Gastroesophageal sphincter (tissue), 4 donors: ENCODE data around the gene PHLDB3. TPM values are rescaled to one million over a fixed set of nuclear protein-coding genes. Genes with fewer than 3 reads are reported as not detected.

Experiments used
- ATAC-seq: fragments of 150-250 bp; one replicate; pipeline ENCODE4 v1.9.1; 2016; ENCODE audit warnings: mild to moderate bottlenecking, moderate library complexity
- H3K27ac ChIP-seq, 4 donors: fragments of 200-600 bp; sonication (generic) in 3 of 4; 1 replicate in 3 of 4; 2 replicates in 1 of 4; pipeline ENCODE4 v1.5.1; 2016 to 2019
- H3K27me3 ChIP-seq: fragments of 200-600 bp; sonication (generic); one replicate; pipeline ENCODE4 v1.5.1; 2019
- H3K36me3 ChIP-seq, 2 donors: fragments of 200-600 bp; sonication (generic); one replicate each; pipeline ENCODE4 v1.5.1; 2019; ENCODE audit warnings: control low read depth in 1 of 2
- H3K4me1 ChIP-seq, 3 donors: fragments of 200-600 bp; sonication (generic); 1 replicate in 2 of 3; 2 replicates in 1 of 3; pipeline ENCODE4 v1.5.1; 2016 to 2019; ENCODE audit warnings: control low read depth in 2 of 3
- H3K4me3 ChIP-seq, 2 donors: fragments of 200-600 bp; sonication (generic); one replicate each; pipeline ENCODE4 v1.5.1; 2019; ENCODE audit warnings: mild to moderate bottlenecking in 1 of 2, moderate library complexity in 1 of 2
- H3K9me3 ChIP-seq, 3 donors: fragments of 200-600 bp; sonication (generic); one replicate each; pipeline ENCODE4 v1.5.1; 2017 to 2019; ENCODE audit warnings: control low read depth in 2 of 3
- CTCF ChIP-seq, 4 experiments: fragments of 200-600 bp in 2 of 4; fragments of 450-650 bp in 2 of 4; sonication (generic) in 1 of 4; IDR thresholded peaks; one replicate each; pipeline ENCODE4 v1.5.1; 2017 to 2019; ENCODE audit warnings: antibody characterized with exemption in 4 of 4, mild to moderate bottlenecking in 2 of 4, moderate library complexity in 2 of 4
- EP300 ChIP-seq: sonication (generic); formaldehyde crosslinking; IDR thresholded peaks from one replicate; pipeline ENCODE4 v1.6.1; 2017; ENCODE audit warnings: antibody characterized with exemption, mild to moderate bottlenecking
- POLR2A ChIP-seq, 2 donors: fragments of 450-650 bp; IDR thresholded peaks; one replicate each; pipeline ENCODE4 v1.6.1; 2017; ENCODE audit warnings: antibody characterized with exemption in 2 of 2, mild to moderate bottlenecking in 2 of 2, moderate library complexity in 1 of 2
- POLR2AphosphoS5 ChIP-seq: sonication (generic); formaldehyde crosslinking; IDR thresholded peaks from one replicate; pipeline ENCODE4 v1.6.1; 2017; ENCODE audit warnings: antibody characterized with exemption
- WGBS, 2 donors: methylation state at CpG; one replicate each; pipeline ENCODE4 v1.1.5; 2018; ENCODE audit warnings: low coverage in 1 of 2; 5-methylcytosine and 5-hydroxymethylcytosine counted together
- total RNA-seq, 4 donors: library from RNA; depleted of rRNA; stranded (reverse); fragments of >200 nt; gene quantifications; one replicate each; pipeline ENCODE4 v1.1.0, GENCODE V29; 2016

PHLDB3 gene
- total RNA-seq, 4 donors from 2014 or later, result 8.8 to 38.1 (median 14.9) TPM

GRCh38 chr19:43470288-43470687 lies 34.3 kb downstream of the PHLDB3 start:
- 41 to 60% methylated on average over 4 to 5 of the region's 10 CpGs for WGBS, 2 donors
- no peak for TF ChIP-seq CTCF (IDR thresholded peaks at IDR 0.05)
- no peak for TF ChIP-seq POLR2A (IDR thresholded peaks at IDR 0.05)
- TF ChIP-seq POLR2AphosphoS5, result no peak
- no peak for TF ChIP-seq EP300

GRCh38 chr19:43469160-43469480 lies 35.4 kb downstream of the PHLDB3 start:
- Histone ChIP-seq H3K4me1 (peaks cover 0 to 18% (median 10%) of the 10 kb centered on the region in 3 donors), H3K27me3 (no peaks in the 10 kb centered on the region), H3K27ac (no peak overlapping the region), H3K9me3 (no peaks in the 10 kb centered on the region), H3K4me3 (no peak overlapping the region), H3K36me3 (no peaks in the 10 kb centered on the region)
- no CpG with 5 or more reads among the region's 1 CpG for WGBS, 2 donors
- no peak for ATAC-seq
- TF ChIP-seq EP300 (no peak), CTCF (IDR thresholded peaks at IDR 0.05) (no peak), POLR2A (IDR thresholded peaks at IDR 0.05) (no peak), POLR2AphosphoS5 (no peak)

More at GRCh38 chr19:43470288-43470687, 34.3 kb downstream of the PHLDB3 start:
- Histone ChIP-seq H3K9me3 (no peaks in the 10 kb centered on the region), H3K4me1 (peaks cover 0 to 18% (median 10%) of the 10 kb centered on the region in 3 donors), H3K4me3 (no peak overlapping the region), H3K36me3 (no peaks in the 10 kb centered on the region), H3K27ac (no peak overlapping the region), H3K27me3 (no peaks in the 10 kb centered on the region)
- ATAC-seq, result no peak

- H3K4me1 ChIP-seq, result peaks cover 0 to 21% (median 10%) of the 10 kb centered on the region in 3 donors
- no peak overlapping the region for H3K4me3 ChIP-seq
- WGBS, 2 donors, result 100% methylated on average over 4 of the region's 4 CpGs
- no peak overlapping the region for H3K27ac ChIP-seq
- TF ChIP-seq POLR2A (IDR thresholded peaks at IDR 0.05), result no peak
- no peak for TF ChIP-seq CTCF (IDR thresholded peaks at IDR 0.05)
- no peak for TF ChIP-seq EP300
- TF ChIP-seq POLR2AphosphoS5, result no peak
- H3K36me3 ChIP-seq, result no peaks in the 10 kb centered on the region
- no peaks in the 10 kb centered on the region for H3K27me3 ChIP-seq
- ATAC-seq, result no peak
- H3K9me3 ChIP-seq, result no peaks in the 10 kb centered on the region
Observed at GRCh38 chr19:43468354-43469159, 36.0 kb downstream of the PHLDB3 start.

GRCh38 chr19:43467730-43468129 lies 36.8 kb downstream of the PHLDB3 start:
- no peak for TF ChIP-seq POLR2A (IDR thresholded peaks at IDR 0.05)
- no peak for TF ChIP-seq CTCF (IDR thresholded peaks at IDR 0.05)
- TF ChIP-seq POLR2AphosphoS5, result no peak
- no peak for TF ChIP-seq EP300
- Histone ChIP-seq H3K9me3 (no peaks in the 10 kb centered on the region), H3K4me1 (peaks cover 0 to 26% (median 10%) of the 10 kb centered on the region in 3 donors), H3K27ac (no peak overlapping the region), H3K36me3 (no peaks in the 10 kb centered on the region), H3K27me3 (no peaks in the 10 kb centered on the region), H3K4me3 (no peak overlapping the region)
- WGBS, 2 donors, result 88 to 95% methylated on average over 4 of the region's 4 CpGs
- no peak for ATAC-seq

GRCh38 chr19:43467276-43467675 lies 37.3 kb downstream of the PHLDB3 start:
- H3K4me1 ChIP-seq, result peaks cover 0 to 31% (median 10%) of the 10 kb centered on the region in 3 donors
- H3K4me3 ChIP-seq, result no peak overlapping the region
- no peaks in the 10 kb centered on the region for H3K9me3 ChIP-seq
- ATAC-seq, result no peak
- no peak overlapping the region for H3K27ac ChIP-seq
- no peaks in the 10 kb centered on the region for H3K36me3 ChIP-seq
- TF ChIP-seq EP300 (no peak), POLR2AphosphoS5 (no peak), POLR2A (IDR thresholded peaks at IDR 0.05) (no peak), CTCF (IDR thresholded peaks at IDR 0.05) (no peak)
- H3K27me3 ChIP-seq, result no peaks in the 10 kb centered on the region
- whole genome bisulfite sequencing, 2 donors, result 73 to 92% methylated on average over 2 to 6 of the region's 6 CpGs
